NCI-H345 (cell line): ENCODE measurements around the gene NT5C1B.

Source experiments
- DNase-seq: peaks from one replicate; lab custom pipeline; 2025; lab: John Stamatoyannopoulos, UW

The NT5C1B gene

DNA sequence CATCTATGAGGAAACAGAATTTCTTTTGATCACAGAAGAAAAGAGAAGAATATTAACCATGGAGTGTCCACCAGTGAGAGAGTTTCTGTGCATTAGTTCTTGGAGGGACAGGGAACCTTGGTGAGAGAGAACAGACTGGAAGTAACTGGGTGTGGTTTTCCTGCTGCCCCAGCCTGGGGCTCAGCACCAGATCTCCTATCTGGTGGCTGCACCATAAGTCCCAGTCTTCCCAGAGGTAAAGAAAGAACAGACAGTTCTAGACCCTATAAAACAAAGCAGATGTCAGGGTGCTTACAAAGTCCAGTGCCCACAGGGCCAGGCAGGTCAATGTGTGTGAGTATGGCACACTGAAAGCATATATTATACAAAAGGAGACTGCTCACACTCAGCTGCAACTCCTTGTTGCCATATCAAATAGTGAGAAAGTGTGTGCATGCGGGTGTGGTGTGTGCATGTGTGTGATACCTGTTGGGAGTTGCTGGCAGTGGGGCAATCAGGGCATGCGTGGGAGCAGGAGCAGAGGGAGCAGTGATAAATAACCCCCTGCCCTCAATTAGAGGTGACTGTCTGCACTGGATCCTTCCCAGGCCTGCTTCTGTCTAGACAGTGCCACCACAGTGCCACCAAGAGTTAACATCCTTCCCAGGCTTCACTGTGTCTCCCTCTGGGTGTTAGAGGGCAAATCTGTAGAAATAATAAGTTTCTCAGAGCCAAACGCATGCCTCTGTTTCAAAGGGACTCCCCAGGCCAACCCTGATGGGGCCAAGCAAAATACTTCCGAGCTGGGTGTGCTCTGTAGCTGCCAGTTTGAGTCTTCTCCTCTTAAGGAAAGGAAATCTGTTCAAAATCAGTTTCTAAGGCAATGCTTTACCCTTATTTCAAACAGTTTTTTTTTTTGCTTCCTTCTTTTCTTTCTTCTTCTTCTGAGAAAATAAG is 74.6 kb downstream of the NT5C1B start:
- no peak for DNase-seq
